ENCODE results near the gene OR1L6. TPM values are rescaled to one million over a fixed set of nuclear protein-coding genes. Genes with fewer than 3 reads are reported as not detected.

OR1L6 gene
- total RNA-seq = not detected

DNA sequence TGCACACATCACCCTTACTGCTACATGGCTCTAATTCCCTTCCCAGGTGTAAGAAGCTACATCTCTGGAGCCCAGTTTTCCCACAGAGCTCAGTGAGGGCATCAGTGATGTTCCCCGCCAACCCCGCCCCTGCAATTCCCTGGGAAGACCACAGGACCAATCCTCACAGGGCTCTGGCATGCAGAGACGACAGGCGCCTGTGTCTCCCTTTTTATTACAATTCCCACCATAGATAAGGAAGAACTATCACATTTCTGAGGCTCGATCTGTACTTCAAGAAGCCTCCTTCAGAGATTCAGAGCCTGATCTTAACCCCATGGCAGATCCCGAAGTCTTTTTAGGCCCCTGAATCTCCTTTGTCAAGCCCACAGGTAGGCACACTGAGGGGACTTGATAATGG, at the start of gene OR1L6:
TSS of gene OR1L6 (plus strand) at position 301 of the 400 bp plus-strand sequence. CDS start 7,545 bp downstream, outside the sequence.
- Histone ChIP-seq H3K36me3 (no peaks in the 10 kb centered on the region), H3K4me3 (no peak within 1 kb of the TSS), H3K9me3 (no peaks in the 10 kb centered on the region), H3K27ac (no peak within 1 kb of the TSS), H3K9ac (ENCODE audit: low read depth in 2 of 2, low read length in 2 of 2) (no peak within 1 kb of the TSS), H3K27me3 (no peaks in the 10 kb centered on the region), H3K4me1 (no peaks in the 10 kb centered on the region)
- intact Hi-C loops (cut with DNase I) = no loop called here
- no peak for DNase-seq
- no peak for TF ChIP-seq CTCF (IDR thresholded peaks at IDR 0.05)

DNA sequence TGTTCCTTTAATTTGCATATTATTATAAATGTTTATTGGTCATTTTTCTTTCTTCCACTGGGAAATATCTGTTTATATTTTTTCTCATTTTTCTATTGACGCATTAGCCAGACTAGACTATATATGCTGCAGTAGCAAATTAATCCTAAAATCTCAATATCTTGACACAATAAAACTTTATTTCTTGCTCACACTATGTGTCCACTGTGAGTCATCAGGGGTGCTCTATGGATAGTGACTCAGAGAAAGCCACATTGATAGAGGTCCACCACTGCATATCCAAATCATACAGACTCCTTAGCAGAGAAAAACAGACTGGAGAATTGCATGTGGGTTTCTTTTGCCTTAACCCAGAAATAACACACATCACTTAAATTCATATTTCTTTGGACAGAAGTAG, 46.4 kb upstream of the OR1L6 start:
- TF ChIP-seq CTCF (IDR thresholded peaks at IDR 0.05) = no peak
- H3K36me3 ChIP-seq = no peaks in the 10 kb centered on the region
- H3K27ac ChIP-seq = no peak overlapping the region
- no peak overlapping the region for H3K4me3 ChIP-seq
- H3K27me3 ChIP-seq = no peaks in the 10 kb centered on the region
- no peak for DNase-seq
- H3K9ac ChIP-seq (ENCODE audit: low read depth in 2 of 2, low read length in 2 of 2) = no peak overlapping the region
- H3K4me1 ChIP-seq = no peaks in the 10 kb centered on the region
- H3K9me3 ChIP-seq = no peaks in the 10 kb centered on the region
- intact Hi-C loops (cut with DNase I) = no loop called here

DNA sequence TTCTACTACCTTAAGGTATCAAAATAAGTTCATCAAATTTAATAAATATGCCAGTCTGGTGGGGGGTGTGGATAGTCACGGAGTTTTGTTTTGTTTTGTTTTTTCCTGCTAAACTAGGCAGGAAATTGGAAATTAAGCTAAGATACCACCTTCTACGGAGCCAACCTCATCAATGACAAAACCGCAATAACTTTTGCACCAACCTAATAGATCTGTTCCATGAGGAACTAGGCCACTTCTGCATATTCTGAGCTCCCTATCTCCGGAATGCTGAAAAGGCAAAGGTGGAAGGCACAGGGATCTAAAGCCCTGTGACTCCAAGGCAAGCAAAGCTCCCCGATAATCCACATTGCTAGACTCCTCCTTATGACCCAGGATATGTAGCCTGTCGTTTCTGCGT, 24.1 kb upstream of the OR1L6 start:
- Histone ChIP-seq H3K4me3 (no peak overlapping the region), H3K4me1 (no peaks in the 10 kb centered on the region), H3K9ac (ENCODE audit: low read depth in 2 of 2, low read length in 2 of 2) (no peak overlapping the region), H3K27ac (no peak overlapping the region), H3K9me3 (no peaks in the 10 kb centered on the region), H3K27me3 (no peaks in the 10 kb centered on the region), H3K36me3 (no peaks in the 10 kb centered on the region)
- intact Hi-C loops (cut with DNase I) = no loop called here
- no peak for DNase-seq
- TF ChIP-seq CTCF (IDR thresholded peaks at IDR 0.05) = no peak

DNA sequence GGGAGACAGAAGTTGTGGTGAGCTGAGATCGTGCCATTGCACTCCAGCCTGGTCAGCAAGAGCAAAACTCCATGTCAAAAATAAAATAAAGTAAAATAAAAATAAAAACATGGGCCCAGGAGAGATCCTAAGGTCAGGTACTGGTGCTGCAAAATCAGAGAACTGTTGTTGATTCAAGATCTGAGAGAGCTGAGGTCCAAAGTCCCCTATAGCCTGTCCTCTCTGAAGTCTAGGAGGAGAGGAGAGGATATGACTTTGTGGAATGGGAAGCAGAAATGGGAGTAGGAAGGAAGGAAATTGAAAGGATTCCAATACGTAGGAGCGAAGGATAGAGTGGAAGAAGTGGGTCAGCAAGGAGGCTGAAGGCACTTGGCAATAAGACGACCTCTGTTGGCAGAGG, 22.9 kb upstream of the OR1L6 start:
- no peak for TF ChIP-seq CTCF (IDR thresholded peaks at IDR 0.05)
- intact Hi-C loops (cut with DNase I) = no loop called here

DNA sequence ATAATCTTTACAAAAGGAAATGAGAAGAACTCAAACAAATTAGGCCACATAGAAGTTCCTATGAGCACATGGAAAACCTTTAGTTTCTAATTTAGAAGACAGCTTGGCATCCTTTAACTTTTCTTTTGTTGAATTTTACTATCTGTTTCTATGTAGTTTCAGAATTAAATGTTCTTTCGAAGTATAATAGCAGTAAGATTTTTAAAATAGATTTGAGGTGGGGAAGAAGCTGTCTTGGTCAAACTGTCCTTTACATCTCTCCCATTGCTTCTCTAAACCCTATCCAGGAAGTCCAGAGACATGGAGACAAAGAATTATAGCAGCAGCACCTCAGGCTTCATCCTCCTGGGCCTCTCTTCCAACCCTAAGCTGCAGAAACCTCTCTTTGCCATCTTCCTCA, 18.4 kb upstream of the OR1L6 start, which contains the start of gene OR1L4:
TSS of gene OR1L4 (plus strand) at position 301 of the 400 bp plus-strand sequence. CDS start at position 301, 0 bp downstream.
- Histone ChIP-seq H3K9me3 (no peaks in the 10 kb centered on the region), H3K4me1 (no peaks in the 10 kb centered on the region), H3K27ac (no peak within 1 kb of the TSS), H3K36me3 (no peaks in the 10 kb centered on the region), H3K9ac (ENCODE audit: low read depth in 2 of 2, low read length in 2 of 2) (no peak within 1 kb of the TSS), H3K27me3 (no peaks in the 10 kb centered on the region), H3K4me3 (no peak within 1 kb of the TSS)
- intact Hi-C loops (cut with DNase I) = no loop called here
- DNase-seq = no peak
- no peak for TF ChIP-seq CTCF (IDR thresholded peaks at IDR 0.05)

More for the DNA sequence above, 22.9 kb upstream of the OR1L6 start:
- H3K27me3 ChIP-seq = no peaks in the 10 kb centered on the region
- no peaks in the 10 kb centered on the region for H3K4me1 ChIP-seq
- no peak overlapping the region for H3K27ac ChIP-seq
- H3K36me3 ChIP-seq = no peaks in the 10 kb centered on the region
- no peaks in the 10 kb centered on the region for H3K9me3 ChIP-seq
- H3K4me3 ChIP-seq = no peak overlapping the region
- no peak for DNase-seq
- H3K9ac ChIP-seq (ENCODE audit: low read depth in 2 of 2, low read length in 2 of 2) = no peak overlapping the region
